ENCODE measurements around the gene DRC7.

DRC7 gene

GRCh38 chr16:57745768-57746167, 51.2 kb downstream of the DRC7 start:
- no peak for TF ChIP-seq FOXP2 (optimal IDR thresholded peaks at IDR 0.05; ENCODE audit: borderline replicate concordance, extremely low read depth, extremely low read length, insufficient read depth)
- no peak for TF ChIP-seq POLR2AphosphoS5 (IDR thresholded peaks at IDR 0.05; ENCODE audit: low read depth, low read length)
- TF ChIP-seq TAF1 (IDR thresholded peaks at IDR 0.05; ENCODE audit: borderline replicate concordance, insufficient read depth, low read length) = no peak
- TF ChIP-seq SIN3A (IDR thresholded peaks at IDR 0.05; ENCODE audit: borderline replicate concordance, insufficient read depth, low read length) = no peak
- TF ChIP-seq REST (IDR thresholded peaks at IDR 0.05; ENCODE audit: insufficient read depth in 1 of 2, low read depth in 2 of 2, low read length in 2 of 2) = no peak

- TF ChIP-seq FOXP2 (optimal IDR thresholded peaks at IDR 0.05; ENCODE audit: borderline replicate concordance, extremely low read depth, extremely low read length, insufficient read depth) = no peak
- TF ChIP-seq TAF1 (IDR thresholded peaks at IDR 0.05; ENCODE audit: borderline replicate concordance, insufficient read depth, low read length) = no peak
- no peak for TF ChIP-seq SIN3A (IDR thresholded peaks at IDR 0.05; ENCODE audit: borderline replicate concordance, insufficient read depth, low read length)
- no peak for TF ChIP-seq POLR2AphosphoS5 (IDR thresholded peaks at IDR 0.05; ENCODE audit: low read depth, low read length)
- no peak for TF ChIP-seq REST (IDR thresholded peaks at IDR 0.05; ENCODE audit: insufficient read depth in 1 of 2, low read depth in 2 of 2, low read length in 2 of 2)
Observed at GRCh38 chr16:57747091-57747490, 52.5 kb downstream of the DRC7 start.

GRCh38 chr16:57747496-57747895, 52.9 kb downstream of the DRC7 start:
- TF ChIP-seq TAF1 (IDR thresholded peaks at IDR 0.05; ENCODE audit: borderline replicate concordance, insufficient read depth, low read length) (no peak), POLR2AphosphoS5 (IDR thresholded peaks at IDR 0.05; ENCODE audit: low read depth, low read length) (no peak), REST (IDR thresholded peaks at IDR 0.05; ENCODE audit: insufficient read depth in 1 of 2, low read depth in 2 of 2, low read length in 2 of 2) (no peak), FOXP2 (optimal IDR thresholded peaks at IDR 0.05; ENCODE audit: borderline replicate concordance, extremely low read depth, extremely low read length, insufficient read depth) (no peak), SIN3A (IDR thresholded peaks at IDR 0.05; ENCODE audit: borderline replicate concordance, insufficient read depth, low read length) (no peak)

- TF ChIP-seq TAF1 (IDR thresholded peaks at IDR 0.05; ENCODE audit: borderline replicate concordance, insufficient read depth, low read length) = no peak
- TF ChIP-seq SIN3A (IDR thresholded peaks at IDR 0.05; ENCODE audit: borderline replicate concordance, insufficient read depth, low read length) = no peak
- TF ChIP-seq POLR2AphosphoS5 (IDR thresholded peaks at IDR 0.05; ENCODE audit: low read depth, low read length) = no peak
- no peak for TF ChIP-seq REST (IDR thresholded peaks at IDR 0.05; ENCODE audit: insufficient read depth in 1 of 2, low read depth in 2 of 2, low read length in 2 of 2)
- TF ChIP-seq FOXP2 (optimal IDR thresholded peaks at IDR 0.05; ENCODE audit: borderline replicate concordance, extremely low read depth, extremely low read length, insufficient read depth) = no peak
Observed at GRCh38 chr16:57747996-57748395, 53.4 kb downstream of the DRC7 start.

GRCh38 chr16:57748596-57748995, 54.0 kb downstream of the DRC7 start:
- TF ChIP-seq REST (IDR thresholded peaks at IDR 0.05; ENCODE audit: insufficient read depth in 1 of 2, low read depth in 2 of 2, low read length in 2 of 2) = no peak
